Activated T-cell treated with anti-CD3 and anti-CD28 coated beads, Interleukin-2, amount 50 U/mL, for 24 hours (primary cell): ENCODE data around the gene HOXC10.

Source experiments
- DNase-seq: peaks from one replicate; pipeline ENCODE4 v3.0.0-alpha.2; 2020
- H3K27ac Mint-ChIP-seq: 2 replicates; pipeline ENCODE4 v1.8.0; 2020; ENCODE audit warnings: mild to moderate bottlenecking, mixed read lengths
- H3K27me3 Mint-ChIP-seq: 2 replicates; pipeline ENCODE4 v1.8.0; 2020; ENCODE audit warnings: mixed read lengths
- H3K36me3 Mint-ChIP-seq: 2 replicates; pipeline ENCODE4 v1.8.0; 2020; ENCODE audit warnings: low read depth, mixed read lengths
- H3K4me1 Mint-ChIP-seq: 2 replicates; pipeline ENCODE4 v1.8.0; 2020; ENCODE audit warnings: low read depth, mixed read lengths
- H3K4me3 Mint-ChIP-seq: 2 replicates; pipeline ENCODE4 v1.8.0; 2020; ENCODE audit warnings: mild to moderate bottlenecking, moderate library complexity, mixed read lengths
- H3K9me3 Mint-ChIP-seq: 2 replicates; pipeline ENCODE4 v1.8.0; 2020; ENCODE audit warnings: mixed read lengths

Gene HOXC10

GRCh38 chr12:53944907-53945847 lies 39.8 kb upstream of the HOXC10 start:
- Mint-ChIP-seq H3K27me3 (peaks cover 97% of the 10 kb centered on the region), H3K4me1 (peaks cover 2% of the 10 kb centered on the region), H3K4me3 (no peak overlapping the region), H3K27ac (no peak overlapping the region), H3K9me3 (no peaks in the 10 kb centered on the region), H3K36me3 (no peaks in the 10 kb centered on the region)
- DNase-seq = no peak

GRCh38 chr12:53947743-53948142 lies 37.2 kb upstream of the HOXC10 start:
- H3K27ac Mint-ChIP-seq = no peak overlapping the region
- no peak overlapping the region for H3K4me3 Mint-ChIP-seq
- H3K27me3 Mint-ChIP-seq = peaks cover 99% of the 10 kb centered on the region
- H3K36me3 Mint-ChIP-seq = no peaks in the 10 kb centered on the region
- H3K9me3 Mint-ChIP-seq = no peaks in the 10 kb centered on the region
- peaks cover 11% of the 10 kb centered on the region for H3K4me1 Mint-ChIP-seq
- DNase-seq = no peak

- H3K27me3 Mint-ChIP-seq = peaks cover 99% of the 10 kb centered on the region
- no peak for DNase-seq
- no peak overlapping the region for H3K27ac Mint-ChIP-seq
- H3K4me3 Mint-ChIP-seq = no peak overlapping the region
- no peaks in the 10 kb centered on the region for H3K9me3 Mint-ChIP-seq
- H3K4me1 Mint-ChIP-seq = peaks cover 16% of the 10 kb centered on the region
- no peaks in the 10 kb centered on the region for H3K36me3 Mint-ChIP-seq
Measured at GRCh38 chr12:53948650-53949593, 36.0 kb upstream of the HOXC10 start.

GRCh38 chr12:53949631-53950436 lies 35.1 kb upstream of the HOXC10 start:
- H3K27me3 Mint-ChIP-seq = peaks cover 99% of the 10 kb centered on the region

GRCh38 chr12:53950437-53950773 lies 34.5 kb upstream of the HOXC10 start:
- no peak overlapping the region for H3K27ac Mint-ChIP-seq
- H3K4me1 Mint-ChIP-seq = peaks cover 14% of the 10 kb centered on the region
- H3K27me3 Mint-ChIP-seq = peaks cover 97% of the 10 kb centered on the region
- no peak for DNase-seq
- no peaks in the 10 kb centered on the region for H3K36me3 Mint-ChIP-seq
- H3K9me3 Mint-ChIP-seq = no peaks in the 10 kb centered on the region
- no peak overlapping the region for H3K4me3 Mint-ChIP-seq

More at GRCh38 chr12:53949631-53950436, 35.1 kb upstream of the HOXC10 start:
- H3K4me3 Mint-ChIP-seq = no peak overlapping the region
- no peaks in the 10 kb centered on the region for H3K36me3 Mint-ChIP-seq
- H3K27ac Mint-ChIP-seq = no peak overlapping the region
- no peak for DNase-seq
- H3K9me3 Mint-ChIP-seq = no peaks in the 10 kb centered on the region
- H3K4me1 Mint-ChIP-seq = peaks cover 16% of the 10 kb centered on the region

- no peak overlapping the region for H3K4me3 Mint-ChIP-seq
Measured at GRCh38 chr12:53950789-53951576, 34.0 kb upstream of the HOXC10 start.

GRCh38 chr12:53951577-53952334 lies 33.2 kb upstream of the HOXC10 start:
- Mint-ChIP-seq H3K9me3 (no peaks in the 10 kb centered on the region), H3K4me3 (no peak overlapping the region), H3K4me1 (peaks cover 24% of the 10 kb centered on the region), H3K27me3 (peaks cover 97% of the 10 kb centered on the region), H3K36me3 (no peaks in the 10 kb centered on the region), H3K27ac (peak overlapping the region; percentile 14)
- DNase-seq = no peak

More at GRCh38 chr12:53950789-53951576, 34.0 kb upstream of the HOXC10 start:
- DNase-seq = no peak
- Mint-ChIP-seq H3K27ac (peak overlapping the region; percentile 44), H3K27me3 (peaks cover 97% of the 10 kb centered on the region), H3K4me1 (peaks cover 18% of the 10 kb centered on the region), H3K36me3 (no peaks in the 10 kb centered on the region), H3K9me3 (no peaks in the 10 kb centered on the region)

GRCh38 chr12:53952335-53952694 lies 32.6 kb upstream of the HOXC10 start:
- peaks cover 97% of the 10 kb centered on the region for H3K27me3 Mint-ChIP-seq
- H3K4me3 Mint-ChIP-seq = no peak overlapping the region
- no peaks in the 10 kb centered on the region for H3K9me3 Mint-ChIP-seq
- H3K27ac Mint-ChIP-seq = peak overlapping the region; percentile 5
- no peaks in the 10 kb centered on the region for H3K36me3 Mint-ChIP-seq
- DNase-seq = no peak
- peaks cover 26% of the 10 kb centered on the region for H3K4me1 Mint-ChIP-seq

- H3K36me3 Mint-ChIP-seq = no peaks in the 10 kb centered on the region
- no peak overlapping the region for H3K4me3 Mint-ChIP-seq
- no peaks in the 10 kb centered on the region for H3K9me3 Mint-ChIP-seq
- H3K4me1 Mint-ChIP-seq = peaks cover 26% of the 10 kb centered on the region
- DNase-seq = no peak
- peaks cover 97% of the 10 kb centered on the region for H3K27me3 Mint-ChIP-seq
- H3K27ac Mint-ChIP-seq = peak overlapping the region; percentile 5
Measured at GRCh38 chr12:53952871-53953734, 31.8 kb upstream of the HOXC10 start.

GRCh38 chr12:53953831-53954693 lies 30.9 kb upstream of the HOXC10 start:
- no peak overlapping the region for H3K4me3 Mint-ChIP-seq
- H3K27me3 Mint-ChIP-seq = peaks cover 96% of the 10 kb centered on the region

GRCh38 chr12:53954694-53955035 lies 30.3 kb upstream of the HOXC10 start, which contains the start of gene HOXC12:
HOXC12 (plus strand) TSS chr12:53954903; CDS start chr12:53954930, 27 bp downstream.
- H3K9me3 Mint-ChIP-seq = no peaks in the 10 kb centered on the region
- no peaks in the 10 kb centered on the region for H3K36me3 Mint-ChIP-seq
- H3K27ac Mint-ChIP-seq = peak within 1 kb of the TSS; percentile 55
- H3K4me3 Mint-ChIP-seq = no peak within 1 kb of the TSS
- DNase-seq = no peak
- H3K4me1 Mint-ChIP-seq = peaks cover 26% of the 10 kb centered on the region
- H3K27me3 Mint-ChIP-seq = peaks cover 96% of the 10 kb centered on the region

More at GRCh38 chr12:53953831-53954693, 30.9 kb upstream of the HOXC10 start:
- H3K9me3 Mint-ChIP-seq = no peaks in the 10 kb centered on the region
- H3K4me1 Mint-ChIP-seq = peaks cover 26% of the 10 kb centered on the region
- H3K27ac Mint-ChIP-seq = peak overlapping the region; percentile 55
- DNase-seq = no peak
- no peaks in the 10 kb centered on the region for H3K36me3 Mint-ChIP-seq
